HG03442 (cell line): Measurements from ENCODE around the gene CLASP1.
"Not testable (repeated sequence)": the region's sequence is repeated elsewhere in the genome, so short reads cannot be mapped to it uniquely, and the experiment has no call there.

Experiments used
- ATAC-seq: cut with Tn5 transposase; IDR thresholded peaks from one replicate; pipeline ENCODE4 v1.9.1; 2021; ENCODE audit warnings: mild to moderate bottlenecking, moderate library complexity; ENCODE audit not compliant: unreplicated experiment

CLASP1 gene

GRCh38 chr2:121625953-121626352 lies 23.3 kb downstream of the CLASP1 start:
- no peak for ATAC-seq

- ATAC-seq, result no peak
Observed at GRCh38 chr2:121617042-121617599, 32.1 kb downstream of the CLASP1 start.

GRCh38 chr2:121613774-121614173 lies 35.5 kb downstream of the CLASP1 start:
- ATAC-seq, result no peak

DNA sequence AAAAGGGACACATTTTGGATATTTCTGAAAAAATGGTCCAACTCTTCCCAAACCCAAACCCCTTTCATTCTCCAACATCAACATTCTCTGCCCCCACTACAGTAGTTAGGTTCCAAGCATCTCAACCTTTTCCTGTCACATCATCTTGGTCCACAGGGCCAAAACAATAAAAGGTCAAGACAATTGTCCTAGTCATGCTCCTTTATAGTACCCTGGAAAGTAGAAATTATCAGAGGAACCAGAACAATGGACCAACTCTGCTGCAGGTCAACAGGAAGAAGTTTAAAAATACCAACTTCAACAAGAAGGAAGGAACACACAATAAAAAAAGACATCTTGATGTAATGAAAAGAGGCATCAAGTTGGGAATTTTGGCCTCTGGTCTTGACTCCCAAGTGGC lies 36.1 kb downstream of the CLASP1 start:
- no peak for ATAC-seq

GRCh38 chr2:121611730-121612705 lies 37.2 kb downstream of the CLASP1 start:
- no peak for ATAC-seq

DNA sequence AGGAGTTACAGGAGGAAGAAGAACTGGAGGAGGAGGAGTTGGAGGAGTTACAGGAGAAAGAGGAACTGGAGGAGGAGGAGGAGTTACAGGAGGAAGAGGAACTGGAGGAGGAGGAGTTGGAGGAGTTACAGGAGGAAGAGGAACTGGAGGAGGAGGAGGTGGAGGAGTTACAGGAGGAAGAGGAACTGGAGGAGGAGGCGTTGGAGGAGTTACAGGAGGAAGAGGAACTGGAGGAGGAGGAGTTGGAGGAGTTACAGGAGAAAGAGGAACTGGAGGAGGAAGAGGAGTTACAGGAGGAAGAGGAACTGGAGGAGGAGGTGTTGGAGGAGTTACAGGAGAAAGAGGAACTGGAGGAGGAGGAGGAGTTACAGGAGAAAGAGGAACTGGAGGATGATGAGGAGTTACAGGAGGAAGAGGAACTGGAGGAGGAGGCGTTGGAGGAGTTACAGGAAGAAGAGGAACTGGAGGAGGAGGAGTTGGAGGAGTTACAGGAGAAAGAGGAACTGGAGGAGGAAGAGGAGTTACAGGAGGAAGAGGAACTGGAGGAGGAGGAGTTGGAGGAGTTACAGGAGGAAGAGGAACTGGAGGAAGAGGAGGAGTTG lies 38.1 kb downstream of the CLASP1 start:
- not testable (repeated sequence) for ATAC-seq

GRCh38 chr2:121610487-121610874 lies 38.8 kb downstream of the CLASP1 start:
- ATAC-seq, result not testable (repeated sequence)

GRCh38 chr2:121608967-121609366 lies 40.3 kb downstream of the CLASP1 start:
- ATAC-seq, result no peak

- no peak for ATAC-seq
Observed at GRCh38 chr2:121608367-121608766, 40.9 kb downstream of the CLASP1 start.

DNA sequence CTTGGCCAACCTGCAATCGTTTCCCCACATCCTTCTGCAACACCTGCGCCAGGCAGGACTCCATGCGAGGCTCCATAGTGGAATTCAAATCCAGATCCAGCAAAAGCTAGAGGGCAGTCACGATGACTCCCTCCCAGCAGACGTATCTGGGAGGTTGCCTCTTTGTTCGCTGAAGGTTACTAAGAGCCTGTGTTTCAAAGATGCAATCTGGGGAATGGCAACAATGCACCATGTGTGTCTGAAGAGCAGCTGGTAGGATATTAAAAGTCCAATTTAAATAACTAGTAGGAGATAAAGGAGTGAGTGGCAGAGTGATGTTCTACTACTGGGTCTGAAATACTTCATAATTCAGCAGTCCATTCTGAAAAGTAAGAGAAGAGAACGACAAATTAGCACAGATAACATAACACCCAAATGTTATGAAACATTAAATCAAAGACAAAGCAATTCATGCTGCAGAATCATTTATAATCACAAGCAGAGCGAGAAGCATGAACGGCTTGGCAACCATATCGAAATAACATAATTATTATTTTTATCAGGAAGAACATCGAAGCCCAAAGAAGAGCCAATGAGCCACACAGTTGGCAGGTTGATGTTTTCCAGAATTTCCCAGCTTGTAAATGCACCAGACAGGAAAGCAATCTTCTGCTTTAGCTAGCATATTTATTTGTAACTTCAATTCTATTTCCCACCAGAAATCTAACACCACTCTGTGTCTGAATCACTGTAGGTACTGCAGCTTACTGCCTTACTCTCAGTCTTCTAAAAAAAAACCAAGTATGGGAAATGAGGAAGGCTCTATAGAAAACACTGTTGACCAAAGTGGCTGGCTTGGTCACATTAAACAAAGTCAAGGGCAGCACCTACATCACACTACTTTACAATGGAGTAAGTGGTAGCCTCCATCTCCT lies 43.2 kb downstream of the CLASP1 start:
- ATAC-seq, result no peak

- ATAC-seq, result no peak
Observed at GRCh38 chr2:121603185-121603584, 46.1 kb downstream of the CLASP1 start.

GRCh38 chr2:121599963-121600651 lies 49.2 kb downstream of the CLASP1 start:
- peak; percentile 48 for ATAC-seq

GRCh38 chr2:121598087-121598486 lies 51.2 kb downstream of the CLASP1 start:
- peak; percentile 23 for ATAC-seq

- peak; percentile 65 for ATAC-seq
Observed at GRCh38 chr2:121596221-121597080, 52.8 kb downstream of the CLASP1 start.

- ATAC-seq, result no peak
Observed at GRCh38 chr2:121595012-121595891, 54.0 kb downstream of the CLASP1 start.

DNA sequence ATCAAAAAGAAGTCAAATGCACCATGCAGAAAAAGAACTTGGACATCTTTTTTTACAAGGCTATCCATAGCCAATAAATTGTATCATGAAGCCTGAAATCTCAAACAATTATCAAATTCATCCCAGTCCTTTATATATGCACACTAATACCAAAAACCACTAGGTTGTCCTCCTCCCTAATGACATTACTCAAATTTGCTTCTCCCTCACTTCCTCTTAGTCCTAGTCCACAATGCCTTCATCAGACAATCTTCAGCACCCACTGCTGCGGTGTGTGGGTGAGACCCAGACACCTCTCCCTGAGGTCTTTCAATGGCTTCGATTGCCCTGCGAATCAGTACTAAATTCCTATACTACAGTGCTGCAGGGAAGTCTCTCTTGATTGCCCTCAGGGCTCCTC lies 58.1 kb downstream of the CLASP1 start:
- ATAC-seq, result no peak

GRCh38 chr2:121588357-121588756 lies 60.9 kb downstream of the CLASP1 start:
- no peak for ATAC-seq

DNA sequence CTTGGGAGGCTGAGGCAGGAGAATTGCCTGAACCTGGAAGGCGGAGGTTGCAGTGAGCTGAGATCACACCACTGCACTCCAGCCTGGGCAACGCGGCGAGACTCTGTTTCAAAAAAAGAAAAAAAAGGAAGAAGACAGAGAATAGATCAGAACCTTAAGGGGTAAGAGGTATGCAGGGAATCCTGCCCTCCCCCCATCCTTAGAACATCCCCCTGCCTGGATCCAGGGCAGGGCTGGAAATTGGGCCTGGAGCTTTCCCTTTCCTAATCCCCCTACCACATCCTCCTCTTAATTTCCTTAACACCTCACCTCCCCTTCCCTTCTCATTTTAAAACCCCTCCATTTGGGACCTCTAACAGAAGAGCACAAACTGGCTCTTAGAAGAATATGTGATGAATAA lies 62.1 kb downstream of the CLASP1 start:
- no peak for ATAC-seq
